Measurements from ENCODE around the gene KY.

DNA sequence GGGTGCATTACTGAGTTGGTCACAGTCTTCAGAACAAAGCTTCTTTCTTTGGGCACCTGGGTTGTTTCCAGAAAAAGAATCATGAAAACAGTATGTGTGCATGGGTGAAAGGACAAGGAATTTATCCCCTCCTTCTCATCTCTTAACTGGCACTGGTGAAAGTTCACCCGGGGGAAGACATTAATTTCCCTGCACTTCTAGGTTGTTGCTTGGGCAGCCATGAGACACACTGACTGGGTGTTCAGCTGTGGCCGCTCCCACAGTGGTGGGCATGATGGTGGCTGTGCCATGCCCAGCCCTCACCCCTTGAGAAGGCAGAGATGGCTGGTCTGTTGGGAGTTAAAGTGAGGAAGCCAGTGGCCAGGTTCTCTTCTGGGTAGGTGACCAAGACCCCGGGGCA is 16.6 kb upstream of the KY start:
- no peak for TF ChIP-seq POLR2A (IDR thresholded peaks at IDR 0.05)
- no peak for TF ChIP-seq CTCF (IDR thresholded peaks at IDR 0.05)
- TF ChIP-seq EP300 (IDR thresholded peaks at IDR 0.05) = no peak
